Natural killer cell (primary cell): ENCODE results near the gene PRMT3. TPM values are rescaled to one million over a fixed set of nuclear protein-coding genes. Genes with fewer than 3 reads are reported as not detected.

ENCODE experiments used
- ATAC-seq, 3 donors: fragments of 150-1000 bp in 2 of 3; fragments of 200-7000 bp in 1 of 3; cut with Tn5 transposase; 1 replicate in 1 of 3; 2 replicates in 2 of 3; pipeline ENCODE4 v1.10.0; 2021; ENCODE audit warnings: mild to moderate bottlenecking in 2 of 3, moderate library complexity in 2 of 3
- DNase-seq, 2 donors: peaks; one replicate each; pipeline versions ENCODE4 v3.0.0 to v3.0.0-alpha.2; 2013 to 2021; ENCODE audit warnings: mixed read lengths in 1 of 2
- H3K27ac ChIP-seq: one replicate; pipeline ENCODE4 v1.5.1; 2013; ENCODE audit warnings: mild to moderate bottlenecking, low read length
- H3K27me3 ChIP-seq: one replicate; pipeline ENCODE4 v1.6.1; 2013; ENCODE audit warnings: low read length; ENCODE audit not compliant: control insufficient read depth, insufficient read depth
- H3K36me3 ChIP-seq: one replicate; pipeline ENCODE4 v1.6.1; 2013; ENCODE audit warnings: low read length; ENCODE audit not compliant: control insufficient read depth, insufficient read depth
- H3K4me1 ChIP-seq: one replicate; pipeline ENCODE4 v1.6.1; 2013; ENCODE audit warnings: low read length; ENCODE audit not compliant: control insufficient read depth, insufficient read depth
- H3K4me3 ChIP-seq: one replicate; pipeline ENCODE4 v1.5.1; 2013; ENCODE audit warnings: low read length
- H3K9me3 ChIP-seq: one replicate; pipeline ENCODE4 v1.6.1; 2013; ENCODE audit warnings: low read length; ENCODE audit not compliant: control insufficient read depth, insufficient read depth
- H3K27ac Mint-ChIP-seq, 2 donors: one replicate each; pipeline ENCODE4 v1.8.0; 2022; ENCODE audit warnings: mild to moderate bottlenecking in 2 of 2, mixed read lengths in 2 of 2, moderate library complexity in 1 of 2
- H3K27me3 Mint-ChIP-seq, 2 donors: one replicate each; pipeline ENCODE4 v1.8.0; 2022; ENCODE audit warnings: low read depth in 2 of 2, mixed read lengths in 2 of 2
- H3K36me3 Mint-ChIP-seq: one replicate; pipeline ENCODE4 v1.8.0; 2022; ENCODE audit warnings: mixed read lengths
- H3K4me1 Mint-ChIP-seq, 2 donors: one replicate each; pipeline ENCODE4 v1.8.0; 2022; ENCODE audit warnings: mixed read lengths in 2 of 2
- H3K4me3 Mint-ChIP-seq: one replicate; pipeline ENCODE4 v1.8.0; 2022; ENCODE audit warnings: mild to moderate bottlenecking, moderate library complexity, mixed read lengths
- H3K9me3 Mint-ChIP-seq, 2 donors: one replicate each; pipeline ENCODE4 v1.8.0; 2022; ENCODE audit warnings: mixed read lengths in 2 of 2
- CTCF ChIP-seq: fragments of 200-600 bp; IDR thresholded peaks from one replicate; pipeline ENCODE4 v1.8.0; 2022; ENCODE audit warnings: antibody characterized with exemption
- WGBS: methylation state at CpG from one replicate; pipeline ENCODE4 v1.1.7; 2013; ENCODE audit warnings: missing lambda C conversion rate; ENCODE audit not compliant: insufficient coverage; 5-methylcytosine and 5-hydroxymethylcytosine counted together
- intact Hi-C: fragments of 100-400 bp; cut with micrococcal nuclease; formaldehyde crosslinking; loops from one replicate; pipeline ENCODE4 v1.14.2; 2022
- total RNA-seq, 4 donors: library from RNA; stranded (reverse); fragments of 120-200 nt in 1 of 4; gene quantifications; one replicate each; pipeline versions ENCODE4 v1.2.3 to v1.2.4, GENCODE V29; 2013 to 2022

The PRMT3 gene
- total RNA-seq, result 10 to 100 TPM; 10.4 to 12.4 (median 12.1) TPM
- 24.9 TPM for total RNA-seq (2013)

- no peaks in the 10 kb centered on the region for H3K36me3 Mint-ChIP-seq
- Histone ChIP-seq H3K4me3 (peak within 1 kb of the TSS; percentile 98), H3K9me3 (no peaks in the 10 kb centered on the region), H3K27ac (peak within 1 kb of the TSS; percentile 98), H3K36me3 (peaks cover 3% of the 10 kb centered on the region), H3K4me1 (peaks cover 20% of the 10 kb centered on the region), H3K27me3 (no peaks in the 10 kb centered on the region)
- peak; percentile 94 for TF ChIP-seq CTCF
- peaks cover 20 to 23% of the 10 kb centered on the region in 2 donors for H3K4me1 Mint-ChIP-seq
- intact Hi-C loops, result loop anchor here (1.0 kb wide), 1 partner anchor 24 kb away; the partner anchor contains the start of gene HTATIP2
- ATAC-seq, result peak; percentile 88 to 96 (median 90)
- peak within 1 kb of the TSS; percentile 98 for H3K4me3 Mint-ChIP-seq
- peak within 1 kb of the TSS; percentile 98 to 99 for H3K27ac Mint-ChIP-seq
- H3K9me3 Mint-ChIP-seq, result no peaks in the 10 kb centered on the region
- no peaks in the 10 kb centered on the region for H3K27me3 Mint-ChIP-seq
- peak; percentile 99 for DNase-seq
- WGBS, result under 1% methylated on average over 96 of the region's 96 CpGs
These were observed at the start of gene PRMT3 for GRCh38 chr11:20387261-20388095. Gene PRMT3, plus strand, starts transcription at chr11:20387716. Its CDS starts 31 bp downstream, at chr11:20387747.

GRCh38 chr11:20342347-20343141 is 45.0 kb upstream of the PRMT3 start:
- H3K27ac Mint-ChIP-seq, result no peak overlapping the region
- ATAC-seq (no peak), DNase-seq (peak in 1 of 2 donors; percentile 25)
- H3K9me3 ChIP-seq, result no peaks in the 10 kb centered on the region
- 44% methylated on average over 24 of the region's 26 CpGs for WGBS
- H3K9me3 Mint-ChIP-seq, result no peaks in the 10 kb centered on the region
- TF ChIP-seq CTCF, result no peak
- no peaks in the 10 kb centered on the region for H3K4me1 ChIP-seq
- no peak overlapping the region for H3K4me3 Mint-ChIP-seq
- H3K4me3 ChIP-seq, result no peak overlapping the region
- H3K27ac ChIP-seq, result no peak overlapping the region
- intact Hi-C loops, result no loop called here
- peaks cover 60 to 86% of the 10 kb centered on the region in 2 donors for H3K27me3 Mint-ChIP-seq
- no peaks in the 10 kb centered on the region for H3K36me3 Mint-ChIP-seq
- H3K27me3 ChIP-seq, result peaks cover 11% of the 10 kb centered on the region
- H3K36me3 ChIP-seq, result no peaks in the 10 kb centered on the region
- no peaks in the 10 kb centered on the region for H3K4me1 Mint-ChIP-seq

DNA sequence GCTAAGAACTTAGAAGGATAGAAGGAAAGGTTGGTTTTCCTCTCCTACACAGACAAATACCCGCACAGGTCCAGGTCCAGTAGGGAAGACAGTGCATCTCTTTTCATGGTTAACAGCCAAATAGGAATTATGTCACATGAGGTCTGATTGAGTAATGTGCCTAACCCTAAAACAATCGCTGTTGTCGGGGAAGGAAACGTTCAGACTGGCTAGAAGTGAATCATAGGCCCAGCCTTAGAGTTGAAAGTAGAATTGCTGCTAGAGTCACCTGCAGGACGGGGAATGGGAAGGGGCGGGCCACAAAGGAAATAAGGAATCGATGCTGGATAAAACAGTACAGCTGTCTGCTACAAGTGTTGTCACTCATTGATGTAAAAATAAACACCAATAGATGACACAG is 36.4 kb upstream of the PRMT3 start:
- whole genome bisulfite sequencing, result 80% methylated on average over 6 of the region's 7 CpGs
- Histone ChIP-seq H3K9me3 (no peaks in the 10 kb centered on the region), H3K4me3 (no peak overlapping the region), H3K4me1 (no peaks in the 10 kb centered on the region), H3K36me3 (no peaks in the 10 kb centered on the region), H3K27ac (no peak overlapping the region), H3K27me3 (no peaks in the 10 kb centered on the region)
- intact Hi-C loops, result no loop called here
- Mint-ChIP-seq H3K27ac (no peak overlapping the region), H3K27me3 (peaks cover 18 to 26% of the 10 kb centered on the region in 2 donors), H3K4me1 (no peaks in the 10 kb centered on the region), H3K9me3 (no peaks in the 10 kb centered on the region), H3K4me3 (no peak overlapping the region), H3K36me3 (no peaks in the 10 kb centered on the region)
- DNase-seq (no peak), ATAC-seq (no peak)
- TF ChIP-seq CTCF, result no peak
